LHCN-M2 (cell line): ENCODE measurements around the gene PHTF1. TPM values are rescaled to one million over a fixed set of nuclear protein-coding genes. Genes with fewer than 3 reads are reported as not detected.

Experiments
- DNase-seq: peaks from one replicate; pipeline ENCODE4 v3.0.0-alpha.2; 2012; ENCODE audit warnings: low read depth
- total RNA-seq: library from RNA; depleted of rRNA; stranded (reverse); fragments of >200 nt; gene quantifications from 2 replicates; pipeline ENCODE4 v1.2.3, GENCODE V29; 2014; rRNA removed

The PHTF1 gene
- total RNA-seq, 1 experiment from 2014 or later, result 39.0 TPM

DNA sequence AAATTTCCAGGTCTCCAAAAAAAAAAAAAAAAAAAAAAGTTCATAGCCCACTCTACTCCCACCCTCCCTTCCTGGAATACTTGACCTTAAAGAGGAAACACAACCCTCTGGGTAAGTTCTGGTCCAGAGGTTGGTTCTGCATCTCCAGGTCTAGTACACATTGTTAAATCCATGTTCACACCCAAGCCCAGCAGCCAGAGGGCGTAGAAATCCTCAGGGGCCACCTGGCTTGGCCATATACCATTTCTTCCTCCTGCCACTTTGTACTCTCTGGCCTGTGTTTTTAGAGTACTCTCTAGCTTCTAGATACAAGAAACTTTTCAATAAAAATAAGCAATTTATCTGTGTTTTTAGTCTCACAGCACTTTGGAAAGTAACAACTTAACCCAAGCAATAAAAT, 89.3 kb downstream of the PHTF1 start:
- no peak for DNase-seq

DNA sequence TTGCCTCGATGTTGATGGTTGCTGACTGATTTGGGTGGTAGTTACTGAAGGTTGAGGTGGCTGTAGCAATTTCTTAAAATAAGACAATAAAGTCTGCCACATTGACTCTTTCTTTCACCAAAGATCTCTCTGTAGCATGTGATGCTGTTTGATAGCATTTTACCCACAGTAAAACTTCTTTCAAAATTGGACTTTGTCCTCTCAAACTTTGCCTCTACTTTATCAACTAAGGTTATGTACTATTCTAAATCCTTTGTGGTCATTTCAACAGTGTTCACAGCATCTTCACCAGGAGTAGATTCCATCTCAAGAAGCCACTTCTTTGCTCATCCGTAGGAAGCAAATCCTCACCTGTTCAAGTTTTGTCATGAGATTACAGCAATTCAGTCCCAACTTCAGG, 93.2 kb downstream of the PHTF1 start:
- no peak for DNase-seq

DNA sequence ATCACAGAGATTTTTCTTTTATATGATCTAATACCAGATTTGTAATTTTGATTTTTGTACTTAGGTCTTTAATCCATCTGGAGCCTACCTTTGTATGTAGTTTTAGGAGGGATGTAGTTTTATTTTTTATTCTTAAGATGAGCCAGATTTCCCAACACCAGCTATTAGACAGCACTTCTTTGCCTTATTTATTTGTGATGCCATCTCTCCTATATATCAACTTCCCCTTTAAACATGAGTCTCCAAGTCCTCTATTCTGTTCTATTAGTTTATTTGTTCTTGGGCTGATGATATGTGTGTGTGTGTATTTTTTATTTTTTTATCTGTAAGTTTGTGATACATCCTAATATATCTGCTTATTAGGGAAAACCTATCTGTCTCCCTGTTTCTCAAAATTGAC, 94.2 kb downstream of the PHTF1 start:
- no peak for DNase-seq

DNA sequence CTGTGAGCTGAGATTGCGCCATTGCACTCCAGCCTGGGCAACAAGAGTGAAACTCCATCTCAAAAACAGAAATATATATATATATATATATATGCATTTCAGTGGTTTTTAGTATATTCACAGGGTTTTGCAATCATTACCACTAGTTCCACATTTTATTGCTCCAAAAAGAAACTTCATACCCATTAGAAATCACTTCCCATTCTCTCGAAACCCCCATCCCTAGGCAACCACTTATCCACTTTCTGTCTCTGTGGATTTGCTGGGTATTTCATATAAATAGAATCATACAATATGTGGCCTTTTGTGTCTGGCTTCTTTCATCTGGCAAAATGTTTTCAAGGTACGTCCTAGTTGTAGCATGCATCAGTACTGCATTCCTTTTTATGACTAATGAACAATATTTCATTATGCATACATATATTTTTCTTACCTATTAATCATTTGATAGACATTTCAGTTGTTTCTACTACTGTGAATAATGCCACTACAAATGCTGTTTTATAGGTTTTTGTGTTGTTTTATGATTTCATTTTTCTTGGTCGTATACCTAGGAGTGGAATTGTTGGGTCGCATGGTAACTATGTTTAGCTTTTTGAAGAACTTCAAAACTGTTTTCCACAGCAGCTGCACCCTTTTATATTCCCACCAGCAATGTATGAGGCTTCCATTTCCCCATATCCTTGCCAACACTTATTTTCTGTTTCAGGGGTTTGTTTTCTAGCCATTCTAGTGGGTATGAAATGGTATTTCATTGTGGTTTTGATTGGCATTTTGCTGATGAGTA, 95.9 kb downstream of the PHTF1 start:
- peak; percentile 62 for DNase-seq

DNA sequence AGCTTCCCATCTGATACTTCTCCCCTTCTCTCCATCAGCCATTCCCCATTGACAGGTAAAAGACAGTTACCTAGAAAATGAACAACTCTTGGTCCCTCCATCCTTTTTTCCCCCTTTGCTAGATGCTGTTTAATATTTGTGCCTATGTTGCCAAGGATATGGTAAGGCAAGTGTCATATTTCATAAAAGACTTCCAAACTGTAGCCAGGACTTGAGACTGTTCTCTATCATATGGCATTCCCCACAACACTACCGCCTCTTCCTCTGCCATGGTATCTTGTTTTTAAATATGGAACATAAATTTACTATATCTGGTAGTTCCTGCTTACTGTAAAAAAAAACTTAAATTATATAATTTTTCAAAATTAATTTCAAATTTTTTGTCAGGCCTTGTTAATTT, 97.2 kb downstream of the PHTF1 start:
- DNase-seq, result no peak

DNA sequence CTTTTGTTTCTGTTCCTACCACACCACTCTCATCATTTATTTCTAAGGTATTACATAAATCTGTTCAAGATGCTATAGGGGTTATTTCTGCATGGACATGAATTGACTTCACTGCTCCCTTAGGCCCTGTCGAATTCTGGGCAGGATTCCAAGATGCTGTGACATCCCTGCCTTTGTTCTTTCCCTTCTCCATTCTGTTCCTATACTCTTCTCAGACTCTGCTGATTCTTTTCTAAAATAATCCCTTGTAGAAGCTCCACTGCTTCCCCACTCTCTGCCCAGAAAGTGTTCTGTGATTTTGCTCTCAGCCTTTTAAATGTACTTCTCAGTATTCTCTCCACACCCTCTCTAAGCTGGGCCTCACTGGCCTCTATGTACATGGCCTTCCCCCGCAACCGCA, 99.2 kb downstream of the PHTF1 start:
- no peak for DNase-seq

DNA sequence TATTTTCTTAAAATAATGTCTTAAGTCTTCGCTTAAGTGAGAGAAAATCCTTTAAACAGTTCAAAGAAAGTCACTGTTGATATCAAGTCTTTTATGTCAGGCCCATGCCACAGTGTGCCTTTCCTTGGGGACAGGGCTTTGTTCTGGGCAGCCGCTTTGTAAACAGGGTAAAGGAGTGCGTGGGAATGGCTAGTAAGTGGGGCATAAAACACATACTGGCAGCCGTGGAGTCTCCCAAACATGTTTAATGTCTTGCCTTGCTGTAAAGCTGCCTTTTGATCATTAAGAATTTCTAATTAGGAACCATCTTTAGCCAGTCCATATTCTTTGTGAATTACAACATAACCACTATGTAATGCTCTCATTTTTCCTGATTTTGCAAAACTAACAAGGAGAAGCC, 99.7 kb downstream of the PHTF1 start:
- no peak for DNase-seq

DNA sequence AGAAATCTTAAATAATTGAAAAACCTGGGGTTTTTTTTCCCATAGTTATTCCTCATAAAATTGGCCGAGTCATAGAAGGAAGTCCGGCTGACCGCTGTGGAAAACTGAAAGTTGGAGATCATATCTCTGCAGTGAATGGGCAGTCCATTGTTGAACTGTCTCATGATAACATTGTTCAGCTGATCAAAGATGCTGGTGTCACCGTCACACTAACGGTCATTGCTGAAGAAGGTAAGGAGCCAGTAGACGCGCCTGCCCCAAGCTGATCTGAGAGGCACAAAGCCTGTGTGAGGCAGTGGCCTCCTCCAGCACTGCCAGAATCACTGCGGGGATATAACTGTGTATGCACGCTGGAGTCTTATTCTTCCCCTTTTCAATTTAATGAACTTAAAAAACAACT, 100.3 kb downstream of the PHTF1 start:
- DNase-seq, result no peak

DNA sequence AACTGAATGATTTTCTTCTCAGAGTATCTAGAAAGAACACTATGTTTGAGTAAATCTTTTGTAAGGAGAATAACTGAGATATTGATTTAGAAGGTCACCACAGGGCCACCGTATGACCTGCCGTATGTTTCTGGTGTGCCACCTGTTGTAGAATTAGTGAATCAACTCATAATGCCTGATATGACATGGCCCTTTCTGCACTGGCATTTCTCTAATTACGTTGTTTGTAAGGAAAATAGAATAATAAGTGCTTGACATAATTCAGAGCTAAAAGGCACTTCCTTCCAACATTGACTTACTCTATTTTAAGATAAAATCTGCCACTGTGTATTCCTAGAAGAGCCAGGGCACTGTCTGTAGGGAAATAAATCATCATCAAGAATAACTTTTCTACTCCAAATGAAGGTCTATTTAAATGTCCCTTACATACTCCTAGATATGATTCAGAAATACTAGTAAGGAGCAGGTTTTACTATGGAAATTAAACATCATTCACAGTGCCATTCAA, 101.7 kb downstream of the PHTF1 start:
- DNase-seq, result no peak

DNA sequence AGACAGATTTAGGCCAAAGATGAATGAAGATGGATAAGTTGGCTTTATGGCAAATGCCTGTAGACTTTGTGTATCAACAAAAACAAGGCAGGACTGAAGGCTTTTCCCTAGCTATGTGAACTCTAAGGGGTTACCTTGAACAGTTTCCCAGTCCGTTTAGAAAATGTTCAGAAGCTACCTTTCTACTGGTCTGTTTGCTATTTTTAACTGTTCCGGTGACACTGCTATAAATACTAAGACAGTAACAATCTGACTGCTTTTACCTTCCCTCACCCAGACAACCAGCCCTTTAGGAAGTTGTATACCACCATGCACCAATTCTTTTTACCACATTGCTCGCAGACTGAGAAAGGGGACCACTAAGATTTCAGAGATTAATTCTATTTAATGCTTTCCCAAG, 102.2 kb downstream of the PHTF1 start:
- DNase-seq, result no peak

DNA sequence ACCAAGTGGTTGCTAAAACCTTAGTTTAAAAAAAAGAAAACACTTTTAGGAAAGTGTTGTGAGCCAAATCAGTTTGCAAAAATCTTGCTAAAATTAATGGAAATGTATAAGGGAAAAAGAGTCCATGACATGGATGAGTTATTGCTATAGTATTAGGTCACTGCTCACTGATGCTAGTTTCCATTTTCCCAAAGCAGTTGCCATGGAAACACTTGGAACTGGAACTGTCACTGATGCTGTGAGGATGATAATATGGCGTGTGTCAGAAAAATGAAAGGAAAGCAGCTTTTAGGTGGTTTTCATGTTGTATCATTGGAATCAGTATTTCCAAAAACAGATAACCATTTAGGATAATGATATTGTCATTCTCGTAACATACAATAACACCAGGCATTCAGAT, 104.4 kb downstream of the PHTF1 start:
- DNase-seq, result no peak

DNA sequence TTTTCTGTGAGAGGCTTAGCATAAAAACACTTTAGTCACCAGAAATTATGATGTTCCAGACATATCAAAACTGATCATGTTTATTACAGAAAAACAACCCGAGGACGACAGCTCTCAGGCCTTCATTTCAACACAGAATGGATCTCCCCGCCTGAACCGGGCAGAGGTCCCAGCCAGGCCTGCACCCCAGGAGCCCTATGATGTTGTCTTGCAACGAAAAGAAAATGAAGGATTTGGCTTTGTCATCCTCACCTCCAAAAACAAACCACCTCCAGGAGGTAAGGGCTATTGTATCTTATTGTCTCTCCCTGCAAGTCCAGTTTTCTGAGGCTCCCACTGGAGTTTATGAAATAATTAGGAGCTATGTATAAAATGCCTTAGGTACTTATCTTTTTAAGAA, 105.5 kb downstream of the PHTF1 start:
- DNase-seq, result no peak

DNA sequence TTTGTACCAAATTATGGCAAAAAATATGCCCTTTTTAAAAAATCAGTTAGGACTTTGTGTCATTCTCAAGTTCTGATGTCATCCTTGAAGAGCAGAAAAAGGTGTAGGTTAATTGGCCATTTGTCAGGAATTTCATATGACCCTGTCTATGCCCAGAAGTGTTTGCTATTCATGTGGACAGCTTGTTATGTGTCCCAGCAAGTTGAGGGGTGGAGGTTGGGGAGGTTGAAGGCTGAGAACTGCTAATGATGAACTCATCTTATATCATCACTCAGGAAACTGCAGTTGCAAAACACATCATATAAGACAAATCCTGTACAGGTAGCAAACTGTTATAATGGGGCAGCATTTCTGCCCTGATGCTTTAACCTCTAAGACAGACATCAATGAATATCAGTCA, 106.5 kb downstream of the PHTF1 start:
- no peak for DNase-seq

DNA sequence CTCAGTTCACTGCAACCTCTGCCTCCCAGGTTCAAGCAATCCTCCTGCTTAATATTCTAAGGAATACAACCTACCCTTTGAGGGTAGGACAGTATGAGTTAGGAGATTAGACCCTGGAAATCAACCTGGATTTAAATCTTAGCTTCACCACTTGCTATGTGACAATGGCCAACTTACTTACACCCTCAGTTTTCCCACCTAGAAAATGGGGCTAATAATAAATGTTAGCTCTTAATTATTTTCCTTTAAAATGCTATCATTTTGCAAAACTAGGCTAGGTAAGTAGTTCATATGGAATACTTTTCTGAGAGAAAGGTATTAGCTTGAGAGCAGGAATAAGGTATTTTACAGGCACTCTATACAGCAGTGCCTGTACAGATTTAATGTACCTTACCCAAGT, 110.8 kb downstream of the PHTF1 start:
- no peak for DNase-seq

DNA sequence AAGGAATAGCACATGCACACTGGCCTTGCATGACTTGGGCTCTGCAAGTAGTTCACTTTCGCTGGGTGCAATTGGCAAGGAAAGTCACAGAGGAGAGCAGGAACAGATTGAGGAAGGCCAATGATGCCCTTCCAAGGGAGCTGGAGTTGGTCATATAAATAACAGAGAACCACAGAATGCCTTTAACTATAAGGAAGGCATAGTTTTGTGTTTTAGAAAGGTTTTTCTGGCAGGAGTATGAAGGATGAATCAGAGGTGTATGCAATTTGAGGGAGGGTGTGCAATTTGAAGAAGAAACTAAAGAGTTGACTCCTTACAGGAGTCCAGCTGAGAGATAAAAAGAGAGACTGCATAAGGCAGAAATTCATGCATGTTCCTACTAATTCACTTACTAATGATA, 112.1 kb downstream of the PHTF1 start:
- no peak for DNase-seq

Other genes starting within 250 kb of the PHTF1 start
- gene RSBN1, start 53.0 kb upstream of the PHTF1 start, total RNA-seq, result 8.1 and 10.7 TPM in 2 replicates
- gene PTPN22, start 112.2 kb upstream of the PHTF1 start, total RNA-seq, result 11.1 and 13.9 TPM in 2 replicates
- gene BCL2L15, start 128.1 kb upstream of the PHTF1 start, total RNA-seq, result 0.13 and 0.17 TPM in 2 replicates
- 20.3 and 20.4 TPM in 2 replicates for gene AP4B1, start 145.3 kb upstream of the PHTF1 start, total RNA-seq
- 16.0 and 18.4 TPM in 2 replicates for gene DCLRE1B, start 145.8 kb upstream of the PHTF1 start, total RNA-seq
- 28.2 and 40.1 TPM in 2 replicates for gene HIPK1, start 169.8 kb upstream of the PHTF1 start, total RNA-seq
- gene OLFML3, start 220.0 kb upstream of the PHTF1 start, total RNA-seq, result 583 and 771 TPM in 2 replicates